Parathyroid adenoma (tissue), 2 donors: ENCODE data around the gene ARHGAP12.

ENCODE experiments used
- H2AFZ ChIP-seq: fragments of 300-600 bp; sonication (generic); one replicate; pipeline ENCODE4 v1.7.0; 2017; ENCODE audit warnings: antibody characterized with exemption, mild to moderate bottlenecking
- H3K27ac ChIP-seq: fragments of 300-600 bp; sonication (generic); one replicate; pipeline ENCODE4 v1.7.0; 2017
- H3K27me3 ChIP-seq: fragments of 300-600 bp; sonication (generic); one replicate; pipeline ENCODE4 v1.7.0; 2017; ENCODE audit warnings: low read length; ENCODE audit not compliant: control insufficient read depth, insufficient read depth
- H3K36me3 ChIP-seq: fragments of 300-600 bp; sonication (generic); one replicate; pipeline ENCODE4 v1.7.0; 2017; ENCODE audit warnings: low read length; ENCODE audit not compliant: control insufficient read depth, insufficient read depth
- H3K4me1 ChIP-seq: fragments of 300-600 bp; sonication (generic); one replicate; pipeline ENCODE4 v1.7.0; 2017; ENCODE audit warnings: control low read depth
- H3K4me2 ChIP-seq: fragments of 300-600 bp; sonication (generic); one replicate; pipeline ENCODE4 v1.7.0; 2017; ENCODE audit warnings: low read length
- H3K4me3 ChIP-seq: fragments of 300-600 bp; sonication (generic); one replicate; pipeline ENCODE4 v1.7.0; 2017; ENCODE audit warnings: low read depth, low read length
- H3K79me2 ChIP-seq: fragments of 300-600 bp; sonication (generic); one replicate; pipeline ENCODE4 v1.7.0; 2017; ENCODE audit warnings: control low read depth
- H3K9ac ChIP-seq: fragments of 300-600 bp; sonication (generic); one replicate; pipeline ENCODE4 v1.7.0; 2017; ENCODE audit warnings: mild to moderate bottlenecking
- H3K9me3 ChIP-seq: fragments of 300-600 bp; sonication (generic); one replicate; pipeline ENCODE4 v1.7.0; 2017; ENCODE audit warnings: low read length; ENCODE audit not compliant: control insufficient read depth
- TF ChIP-seq, protein P1 (sequence below): fragments of 300-600 bp; sonication (generic); IDR thresholded peaks from one replicate; pipeline ENCODE4 v1.7.0; 2017; ENCODE audit warnings: antibody characterized with exemption, mild to moderate bottlenecking
- donor health status: primary hyperparathyroidism.

Gene ARHGAP12

DNA sequence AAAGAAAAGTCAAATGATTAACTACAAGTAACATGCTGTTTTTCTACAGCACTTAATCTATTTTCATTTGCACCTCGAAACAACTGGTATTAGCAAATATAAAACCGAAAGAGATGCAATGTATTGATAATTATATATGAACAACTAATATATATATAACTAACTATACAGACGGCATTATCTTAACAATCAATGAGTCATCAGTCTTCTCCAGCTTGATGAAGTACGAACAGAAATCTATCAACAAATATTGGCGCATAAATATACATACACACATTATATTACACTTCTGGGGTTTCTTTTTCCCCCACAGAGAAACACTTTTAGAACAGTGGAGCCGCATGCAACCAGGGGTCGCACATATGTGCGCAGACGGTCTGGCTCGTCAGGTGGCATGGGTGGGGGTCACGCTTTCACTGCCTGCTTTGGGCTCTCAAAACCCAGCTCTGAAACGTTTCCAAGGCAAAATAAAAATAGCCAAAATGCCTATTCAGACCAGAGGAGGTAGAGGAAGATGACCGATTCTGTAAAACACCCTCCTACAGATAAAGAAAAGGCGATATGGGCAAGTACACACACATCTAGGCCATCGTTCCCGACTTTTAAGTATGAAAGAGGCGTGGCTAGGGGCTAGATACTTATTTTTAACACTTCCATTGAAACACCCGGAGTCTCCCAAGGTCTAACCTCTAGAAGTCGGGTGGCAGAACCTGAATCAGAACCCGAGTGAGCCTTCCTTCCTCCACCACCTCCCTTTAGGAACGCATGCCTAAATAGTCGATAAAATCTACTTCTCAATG, 1.7 kb downstream of the ARHGAP12 start:
- TF ChIP-seq, protein P1, sequence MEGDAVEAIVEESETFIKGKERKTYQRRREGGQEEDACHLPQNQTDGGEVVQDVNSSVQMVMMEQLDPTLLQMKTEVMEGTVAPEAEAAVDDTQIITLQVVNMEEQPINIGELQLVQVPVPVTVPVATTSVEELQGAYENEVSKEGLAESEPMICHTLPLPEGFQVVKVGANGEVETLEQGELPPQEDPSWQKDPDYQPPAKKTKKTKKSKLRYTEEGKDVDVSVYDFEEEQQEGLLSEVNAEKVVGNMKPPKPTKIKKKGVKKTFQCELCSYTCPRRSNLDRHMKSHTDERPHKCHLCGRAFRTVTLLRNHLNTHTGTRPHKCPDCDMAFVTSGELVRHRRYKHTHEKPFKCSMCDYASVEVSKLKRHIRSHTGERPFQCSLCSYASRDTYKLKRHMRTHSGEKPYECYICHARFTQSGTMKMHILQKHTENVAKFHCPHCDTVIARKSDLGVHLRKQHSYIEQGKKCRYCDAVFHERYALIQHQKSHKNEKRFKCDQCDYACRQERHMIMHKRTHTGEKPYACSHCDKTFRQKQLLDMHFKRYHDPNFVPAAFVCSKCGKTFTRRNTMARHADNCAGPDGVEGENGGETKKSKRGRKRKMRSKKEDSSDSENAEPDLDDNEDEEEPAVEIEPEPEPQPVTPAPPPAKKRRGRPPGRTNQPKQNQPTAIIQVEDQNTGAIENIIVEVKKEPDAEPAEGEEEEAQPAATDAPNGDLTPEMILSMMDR: no peak
- Histone ChIP-seq H3K4me3 (peak overlapping the region; percentile 60), H3K4me1 (peaks cover 8% of the 10 kb centered on the region), H3K9ac (no peak overlapping the region), H3K79me2 (peaks cover 17% of the 10 kb centered on the region), H2AFZ (peak overlapping the region; percentile 81), H3K4me2 (peak overlapping the region; percentile 99), H3K27me3 (no peaks in the 10 kb centered on the region), H3K27ac (peak overlapping the region; percentile 61), H3K36me3 (no peaks in the 10 kb centered on the region), H3K9me3 (no peaks in the 10 kb centered on the region)

GRCh38 chr10:31926160-31926559, 2.5 kb downstream of the ARHGAP12 start:
- H3K4me1 ChIP-seq: peaks cover 8% of the 10 kb centered on the region
- no peak overlapping the region for H3K4me2 ChIP-seq
- no peak overlapping the region for H3K27ac ChIP-seq

DNA sequence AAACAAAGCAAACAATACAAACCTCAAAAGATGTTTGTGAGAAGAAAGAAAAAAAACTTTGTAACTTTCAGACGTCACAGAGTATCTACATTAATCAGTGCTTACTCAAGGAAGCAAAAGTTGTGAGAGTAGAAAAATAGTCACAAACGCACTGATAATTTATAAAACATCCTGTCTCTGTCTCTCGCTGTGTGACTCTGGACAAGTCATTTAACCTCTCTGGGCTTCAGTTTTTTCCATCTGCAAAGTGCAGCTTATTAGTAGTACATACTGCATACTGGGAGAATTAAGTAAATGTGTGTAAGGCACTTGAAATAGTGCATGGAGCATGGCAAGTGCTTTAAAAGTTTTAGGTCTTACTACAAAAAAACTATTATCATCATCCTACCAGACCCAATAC, 3.8 kb downstream of the ARHGAP12 start:
- Histone ChIP-seq H3K27ac (no peak overlapping the region), H3K36me3 (no peaks in the 10 kb centered on the region), H3K79me2 (peaks cover 26% of the 10 kb centered on the region), H3K4me1 (peaks cover under 1% of the 10 kb centered on the region), H3K4me2 (no peak overlapping the region), H2AFZ (no peak overlapping the region), H3K9ac (no peak overlapping the region), H3K9me3 (no peaks in the 10 kb centered on the region), H3K27me3 (no peaks in the 10 kb centered on the region), H3K4me3 (no peak overlapping the region)
- TF ChIP-seq, protein P1: no peak

More at GRCh38 chr10:31926160-31926559, 2.5 kb downstream of the ARHGAP12 start:
- Histone ChIP-seq H3K9me3 (no peaks in the 10 kb centered on the region), H3K79me2 (peaks cover 19% of the 10 kb centered on the region), H3K27me3 (no peaks in the 10 kb centered on the region), H3K9ac (no peak overlapping the region), H3K36me3 (no peaks in the 10 kb centered on the region), H2AFZ (no peak overlapping the region), H3K4me3 (no peak overlapping the region)
- TF ChIP-seq, protein P1: no peak

GRCh38 chr10:31923389-31923788, 5.2 kb downstream of the ARHGAP12 start:
- Histone ChIP-seq H3K27ac (no peak overlapping the region), H3K27me3 (no peaks in the 10 kb centered on the region), H3K36me3 (no peaks in the 10 kb centered on the region), H2AFZ (no peak overlapping the region), H3K4me1 (no peaks in the 10 kb centered on the region), H3K9ac (no peak overlapping the region), H3K79me2 (peaks cover 39% of the 10 kb centered on the region), H3K9me3 (no peaks in the 10 kb centered on the region), H3K4me3 (no peak overlapping the region), H3K4me2 (no peak overlapping the region)
- TF ChIP-seq, protein P1: no peak

DNA sequence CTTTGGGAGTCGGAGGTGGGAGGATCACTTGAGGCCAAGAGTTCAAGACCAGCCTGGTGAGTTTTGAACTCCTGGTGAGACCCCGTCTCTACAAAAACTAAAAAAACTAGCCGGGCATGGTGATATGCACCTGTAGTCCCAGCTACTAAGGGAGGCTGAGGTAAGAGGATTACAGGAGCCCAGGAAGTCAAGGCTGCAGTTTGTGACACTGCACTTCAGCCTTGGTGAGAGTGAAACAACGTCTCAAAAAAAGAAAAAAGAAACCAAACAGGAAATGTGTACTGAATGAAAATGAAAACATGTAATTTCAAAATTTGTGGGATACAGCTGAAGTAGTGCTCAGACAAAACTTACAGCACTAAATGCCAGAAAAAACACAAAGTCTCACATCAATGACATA, 7.6 kb downstream of the ARHGAP12 start:
- TF ChIP-seq, protein P1: no peak
- Histone ChIP-seq H3K4me3 (no peak overlapping the region), H3K27me3 (no peaks in the 10 kb centered on the region), H3K79me2 (peaks cover 60% of the 10 kb centered on the region), H3K9me3 (no peaks in the 10 kb centered on the region), H3K4me2 (no peak overlapping the region), H3K36me3 (no peaks in the 10 kb centered on the region), H3K4me1 (no peaks in the 10 kb centered on the region), H3K27ac (no peak overlapping the region), H3K9ac (no peak overlapping the region), H2AFZ (no peak overlapping the region)
